Measurements from ENCODE around the gene PFKM. TPM values are rescaled to one million over a fixed set of nuclear protein-coding genes. Genes with fewer than 3 reads are reported as not detected.
A peak's percentile ranks its signal among the peaks of the same experiment; 100 is the strongest.

PFKM gene
- total RNA-seq, 2 donors from 2014 or later, result 36.9 to 71.9 TPM

DNA sequence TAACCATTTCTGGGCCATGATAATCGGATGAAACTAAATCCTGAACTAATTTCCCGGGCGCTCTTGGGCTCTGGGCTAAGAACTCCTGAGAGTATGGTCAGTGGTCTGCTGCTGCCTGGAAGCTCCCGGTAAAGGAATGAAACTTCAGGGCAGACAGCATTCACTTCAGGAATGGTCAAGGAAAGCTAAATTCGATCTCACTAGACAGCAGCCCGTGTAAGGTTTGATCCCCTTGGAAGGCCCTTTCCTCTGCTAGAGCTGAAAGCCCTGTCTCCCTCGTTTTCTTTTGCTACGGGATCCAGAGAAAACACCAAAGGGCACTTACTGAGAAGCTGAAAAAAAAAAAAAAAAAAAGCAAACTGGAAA, 37.5 kb downstream of the PFKM start:
- no peak for TF ChIP-seq POLR2A (IDR thresholded peaks at IDR 0.05)
- no peak for TF ChIP-seq POLR2AphosphoS5 (IDR thresholded peaks at IDR 0.05)
- TF ChIP-seq, protein P1, sequence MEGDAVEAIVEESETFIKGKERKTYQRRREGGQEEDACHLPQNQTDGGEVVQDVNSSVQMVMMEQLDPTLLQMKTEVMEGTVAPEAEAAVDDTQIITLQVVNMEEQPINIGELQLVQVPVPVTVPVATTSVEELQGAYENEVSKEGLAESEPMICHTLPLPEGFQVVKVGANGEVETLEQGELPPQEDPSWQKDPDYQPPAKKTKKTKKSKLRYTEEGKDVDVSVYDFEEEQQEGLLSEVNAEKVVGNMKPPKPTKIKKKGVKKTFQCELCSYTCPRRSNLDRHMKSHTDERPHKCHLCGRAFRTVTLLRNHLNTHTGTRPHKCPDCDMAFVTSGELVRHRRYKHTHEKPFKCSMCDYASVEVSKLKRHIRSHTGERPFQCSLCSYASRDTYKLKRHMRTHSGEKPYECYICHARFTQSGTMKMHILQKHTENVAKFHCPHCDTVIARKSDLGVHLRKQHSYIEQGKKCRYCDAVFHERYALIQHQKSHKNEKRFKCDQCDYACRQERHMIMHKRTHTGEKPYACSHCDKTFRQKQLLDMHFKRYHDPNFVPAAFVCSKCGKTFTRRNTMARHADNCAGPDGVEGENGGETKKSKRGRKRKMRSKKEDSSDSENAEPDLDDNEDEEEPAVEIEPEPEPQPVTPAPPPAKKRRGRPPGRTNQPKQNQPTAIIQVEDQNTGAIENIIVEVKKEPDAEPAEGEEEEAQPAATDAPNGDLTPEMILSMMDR (IDR thresholded peaks at IDR 0.05), result no peak
- Histone ChIP-seq H3K4me1 (replicated peaks) (no peaks in the 10 kb centered on the region), H3K27ac (peak overlapping the region; percentile 68 to 82), H3K9me3 (no peaks in the 10 kb centered on the region), H3K4me3 (peak overlapping the region; percentile 72 to 75), H3K27me3 (replicated peaks; ENCODE audit: insufficient read depth) (no peaks in the 10 kb centered on the region), H3K36me3 (peaks cover 0 to under 1% of the 10 kb centered on the region in 2 donors)
- DNase-seq (ENCODE audit: low spot score), result no peak
- intact Hi-C loops (cut with DNase I), result loop anchor here (5.0 kb wide), 2 partner anchors 34 to 49 kb away; partner anchors contain the start of gene SENP1
- WGBS, result 21% methylated on average over 8 of the region's 8 CpGs

DNA sequence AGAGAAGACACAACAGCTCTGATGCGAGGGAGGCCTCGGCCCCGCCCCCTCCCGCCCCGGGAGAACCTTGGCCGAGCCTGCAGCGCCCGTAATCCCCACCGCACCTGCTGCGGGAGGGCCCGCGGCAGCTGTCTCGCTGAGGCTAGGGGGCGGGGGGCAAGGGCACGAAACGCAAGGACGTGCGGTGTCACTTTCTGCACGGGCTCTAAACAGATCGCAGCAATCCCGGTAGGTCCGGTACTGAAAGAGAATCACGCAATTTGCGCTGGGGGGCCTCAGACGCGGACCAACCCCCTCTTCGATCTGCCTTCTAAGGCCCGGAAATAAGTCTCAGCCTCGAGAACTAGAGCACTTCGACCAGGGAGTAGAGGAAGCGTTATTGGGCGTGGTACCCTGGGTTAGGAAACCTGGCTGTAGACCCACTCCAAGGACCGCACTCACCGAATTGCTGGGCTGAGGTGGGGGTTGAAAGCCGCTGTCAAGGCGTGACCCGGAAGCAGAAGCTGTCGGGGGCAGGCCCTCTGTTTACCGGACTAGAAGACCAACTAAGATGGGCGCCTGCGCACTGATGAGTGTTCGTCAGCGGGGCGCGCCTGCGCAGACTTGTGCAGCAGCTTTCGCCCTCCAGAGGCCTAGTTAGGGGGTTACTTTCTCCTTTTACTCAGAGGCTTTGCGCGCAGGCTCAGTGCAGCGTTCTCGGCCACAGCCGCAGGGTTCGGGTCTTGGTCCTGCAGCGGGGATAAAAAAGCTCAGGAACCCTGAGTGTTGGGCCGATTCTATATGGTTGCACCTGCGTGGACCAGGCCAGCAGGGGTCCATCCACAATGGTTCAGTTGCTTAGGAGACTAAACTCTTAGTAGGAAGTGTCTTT, 38.1 kb downstream of the PFKM start, which contains the start of gene ASB8:
TSS of gene ASB8 (minus strand) at position 498 of the 871 bp plus-strand sequence. CDS start 4,019 bp downstream, outside the sequence.
- Histone ChIP-seq H3K36me3 (no peaks in the 10 kb centered on the region), H3K4me1 (replicated peaks) (no peaks in the 10 kb centered on the region), H3K27me3 (replicated peaks; ENCODE audit: insufficient read depth) (no peaks in the 10 kb centered on the region), H3K4me3 (peak within 1 kb of the TSS; percentile 72 to 75), H3K27ac (peak within 1 kb of the TSS; percentile 68 to 82), H3K9me3 (no peaks in the 10 kb centered on the region)
- peak; percentile 96 for DNase-seq (ENCODE audit: low spot score)
- WGBS, result under 1% methylated on average over 56 of the region's 56 CpGs
- TF ChIP-seq POLR2AphosphoS5 (IDR thresholded peaks at IDR 0.05), result peak; percentile 97
- TF ChIP-seq POLR2A (IDR thresholded peaks at IDR 0.05), result peak; percentile 31
- TF ChIP-seq, protein P1 (IDR thresholded peaks at IDR 0.05), result peak in 3 of 4 experiments; percentile 37 to 73 (median 67)
- intact Hi-C loops (cut with DNase I), result loop anchor here (5.0 kb wide), 2 partner anchors 35 to 50 kb away; partner anchors contain the start of gene SENP1

DNA sequence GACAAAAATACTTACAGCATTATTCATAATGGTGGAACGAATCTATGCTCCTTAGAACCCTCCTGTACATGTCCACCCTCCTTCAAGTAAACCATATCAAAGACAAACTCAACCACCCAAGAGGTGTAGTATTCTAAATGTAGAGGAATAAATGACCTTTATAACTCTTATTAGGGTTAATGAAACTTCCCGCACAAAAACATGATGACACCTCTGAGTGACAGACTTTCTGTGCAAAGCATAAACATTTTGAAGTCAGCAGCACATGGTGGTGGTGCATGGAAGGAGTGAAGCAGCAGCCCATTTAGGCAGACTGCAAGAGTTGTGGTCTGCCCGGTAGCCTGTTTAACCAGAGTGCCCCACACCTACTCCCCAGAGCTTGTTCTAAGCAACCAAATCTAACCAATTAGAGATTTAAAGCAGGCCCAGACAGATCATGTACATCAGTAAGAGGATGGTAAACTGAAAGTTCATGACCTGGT, 38.8 kb downstream of the PFKM start:
- H3K4me1 ChIP-seq (replicated peaks), result no peaks in the 10 kb centered on the region
- 64% methylated on average over 3 of the region's 3 CpGs for WGBS
- TF ChIP-seq POLR2A (IDR thresholded peaks at IDR 0.05) (no peak), POLR2AphosphoS5 (IDR thresholded peaks at IDR 0.05) (no peak)
- TF ChIP-seq, protein P1 (IDR thresholded peaks at IDR 0.05), result no peak
- H3K27me3 ChIP-seq (replicated peaks; ENCODE audit: insufficient read depth), result no peaks in the 10 kb centered on the region
- peak overlapping the region; percentile 68 to 82 for H3K27ac ChIP-seq
- peak overlapping the region; percentile 72 to 75 for H3K4me3 ChIP-seq
- no peaks in the 10 kb centered on the region for H3K9me3 ChIP-seq
- intact Hi-C loops (cut with DNase I), result loop anchor here (5.0 kb wide), 2 partner anchors 36 to 51 kb away; partner anchors contain the start of gene SENP1
- H3K36me3 ChIP-seq, result no peaks in the 10 kb centered on the region
- DNase-seq (ENCODE audit: low spot score), result no peak

DNA sequence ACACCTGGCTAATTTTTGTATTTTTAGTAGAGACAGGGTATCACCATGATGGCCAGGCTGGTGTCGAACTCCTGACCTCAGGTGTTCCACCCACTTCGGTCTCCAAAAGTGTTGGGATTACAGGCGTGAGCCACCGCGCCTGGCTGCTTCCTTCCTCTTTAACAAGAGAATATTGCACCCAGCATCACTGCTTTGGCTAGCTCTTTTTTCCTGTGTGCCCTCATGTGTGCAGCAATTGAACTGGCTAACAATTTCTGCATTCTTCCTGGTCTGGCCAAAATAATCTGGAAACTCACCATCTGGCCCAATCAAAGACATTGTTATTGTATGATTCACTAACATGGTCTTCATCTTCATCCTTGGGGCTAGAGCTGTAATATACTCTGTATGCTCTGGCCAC, 40.9 kb downstream of the PFKM start:
- WGBS, result 90% methylated on average over 5 of the region's 5 CpGs
- Histone ChIP-seq H3K27me3 (replicated peaks; ENCODE audit: insufficient read depth) (no peaks in the 10 kb centered on the region), H3K4me3 (no peak overlapping the region), H3K36me3 (no peaks in the 10 kb centered on the region), H3K4me1 (replicated peaks) (no peaks in the 10 kb centered on the region), H3K27ac (no peak overlapping the region), H3K9me3 (no peaks in the 10 kb centered on the region)
- intact Hi-C loops (cut with DNase I), result no loop called here
- no peak for TF ChIP-seq POLR2AphosphoS5 (IDR thresholded peaks at IDR 0.05)
- no peak for TF ChIP-seq POLR2A (IDR thresholded peaks at IDR 0.05)
- TF ChIP-seq, protein P1 (IDR thresholded peaks at IDR 0.05), result no peak
- no peak for DNase-seq (ENCODE audit: low spot score)

All from prostate gland (tissue), 2 donors.